Measurements from ENCODE around the gene LGR4.

GRCh38 chr11:27347359-27348339, 124.9 kb downstream of the LGR4 start:
- TF ChIP-seq CTCF (IDR thresholded peaks at IDR 0.05) (no peak), POLR2A (IDR thresholded peaks at IDR 0.05) (no peak)

Measured in testis (tissue), 2 donors.